HUES6 (cell line): ENCODE results near the gene PCNX2.

ENCODE experiments used
- H3K27ac ChIP-seq: 2 replicates; pipeline ENCODE4 v1.7.0; 2013; ENCODE audit warnings: low read depth, mild to moderate bottlenecking, low read length, inconsistent platforms
- H3K27me3 ChIP-seq: 2 replicates; pipeline ENCODE4 v1.6.1; 2013; ENCODE audit warnings: low read length; ENCODE audit not compliant: control insufficient read depth, insufficient read depth
- H3K36me3 ChIP-seq: 2 replicates; pipeline ENCODE4 v1.6.1; 2013; ENCODE audit warnings: low read length; ENCODE audit not compliant: control insufficient read depth, insufficient read depth
- H3K4me1 ChIP-seq: 2 replicates; pipeline ENCODE4 v1.6.1; 2013; ENCODE audit warnings: low read length; ENCODE audit not compliant: control insufficient read depth, insufficient read depth
- H3K4me3 ChIP-seq: 2 replicates; pipeline ENCODE4 v1.5.1; 2013; ENCODE audit warnings: low read depth, low read length
- H3K9ac ChIP-seq: one replicate; pipeline ENCODE4 v1.6.1; 2013; ENCODE audit warnings: mild to moderate bottlenecking, low read length
- H3K9me3 ChIP-seq: 2 replicates; pipeline ENCODE4 v1.6.1; 2013; ENCODE audit warnings: low read depth, low read length; ENCODE audit not compliant: control insufficient read depth, insufficient read depth

Gene PCNX2

DNA sequence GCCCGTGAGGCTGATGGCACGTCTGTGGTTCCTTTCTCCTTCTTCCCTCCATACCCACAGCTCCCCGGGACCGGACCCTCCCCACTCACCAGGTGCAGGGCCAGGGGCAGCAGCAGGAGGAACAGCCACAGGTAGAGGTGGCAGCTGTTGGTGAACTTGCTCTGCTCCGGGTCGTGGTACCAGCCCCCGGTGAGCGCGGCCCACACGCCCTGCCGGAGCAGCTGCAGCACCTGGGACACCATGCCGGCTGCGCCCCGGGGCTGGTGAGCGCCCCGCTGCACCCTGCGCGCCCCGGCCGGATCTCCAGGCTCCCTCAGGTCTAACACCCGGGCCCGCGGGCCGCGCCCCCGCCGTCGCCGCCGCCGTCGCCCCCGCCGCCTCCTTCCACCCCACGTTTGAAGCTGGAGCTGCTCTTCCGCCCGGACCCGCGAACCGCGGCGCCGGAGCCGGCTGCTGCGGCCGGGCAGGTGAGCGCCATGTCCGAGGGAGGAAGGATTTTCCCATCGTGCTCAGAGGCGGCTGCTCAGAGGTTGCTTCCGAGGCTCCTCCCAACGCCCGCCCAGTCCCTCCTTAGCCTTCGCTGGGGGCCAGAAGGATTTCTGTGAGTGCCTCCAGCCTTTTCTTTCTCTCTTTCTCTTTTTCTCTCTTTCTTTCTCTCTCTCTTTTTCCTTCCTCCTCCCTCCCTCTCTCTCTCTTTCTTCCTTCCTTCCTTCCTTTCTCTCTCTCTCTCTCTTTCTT lies at the start of gene PCNX2:
Gene PCNX2, minus strand, starts transcription at position 489 of the 738 bp plus-strand sequence. Its CDS starts 247 bp downstream, at position 242.
- Histone ChIP-seq H3K27ac (peak within 1 kb of the TSS; percentile 86; the same call in 1 of the 2 replicates), H3K9me3 (no peaks in the 10 kb centered on the region), H3K4me3 (peak within 1 kb of the TSS; percentile 95), H3K4me1 (peaks cover 54% of the 10 kb centered on the region), H3K36me3 (no peaks in the 10 kb centered on the region), H3K27me3 (no peaks in the 10 kb centered on the region), H3K9ac (peak within 1 kb of the TSS; percentile 96)

DNA sequence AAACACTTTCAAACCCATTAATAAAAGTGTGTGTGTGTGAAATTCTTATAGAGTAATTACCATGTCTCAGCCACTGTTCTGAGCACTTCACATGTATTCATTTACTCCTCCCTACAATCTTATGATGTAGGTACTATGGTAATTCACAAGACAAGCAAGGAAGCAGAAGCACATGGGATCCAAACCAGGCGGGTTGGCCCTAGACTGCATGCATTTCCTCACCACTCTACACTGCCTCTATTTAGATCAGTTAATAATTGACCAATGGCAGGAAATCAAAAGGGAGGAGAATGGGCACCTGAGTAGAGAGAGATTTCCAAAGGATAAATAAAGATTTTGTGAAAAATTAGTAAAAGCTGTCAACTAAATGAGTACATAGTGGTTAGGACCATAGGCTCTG lies 47.7 kb upstream of the PCNX2 start:
- no peak overlapping the region for H3K9ac ChIP-seq
- no peaks in the 10 kb centered on the region for H3K27me3 ChIP-seq
- H3K9me3 ChIP-seq = no peaks in the 10 kb centered on the region
- H3K4me3 ChIP-seq = no peak overlapping the region
- H3K36me3 ChIP-seq = no peaks in the 10 kb centered on the region
- no peak overlapping the region for H3K27ac ChIP-seq
- H3K4me1 ChIP-seq = peaks cover 18% of the 10 kb centered on the region

DNA sequence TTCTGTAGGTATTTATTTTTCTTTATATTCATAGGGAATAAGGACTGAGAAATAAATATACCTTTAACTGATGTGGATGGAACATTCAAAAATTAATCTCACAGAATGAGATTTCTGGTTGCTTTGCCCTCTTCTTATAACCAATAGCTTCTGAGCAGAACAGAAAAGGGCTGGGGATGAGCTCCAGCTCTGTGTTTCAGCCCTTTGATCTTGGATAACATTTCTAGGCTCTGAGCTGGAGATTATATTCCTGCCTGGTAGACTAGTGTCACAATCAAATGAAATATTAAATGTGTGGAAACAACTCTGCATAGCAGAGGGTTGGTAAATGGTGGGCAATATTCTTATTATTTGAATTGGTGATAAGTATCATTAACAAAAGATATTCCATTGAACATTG lies 46.6 kb upstream of the PCNX2 start:
- Histone ChIP-seq H3K27me3 (no peaks in the 10 kb centered on the region), H3K4me3 (no peak overlapping the region), H3K9me3 (no peaks in the 10 kb centered on the region), H3K4me1 (peaks cover 18% of the 10 kb centered on the region), H3K9ac (no peak overlapping the region), H3K27ac (no peak overlapping the region), H3K36me3 (no peaks in the 10 kb centered on the region)

DNA sequence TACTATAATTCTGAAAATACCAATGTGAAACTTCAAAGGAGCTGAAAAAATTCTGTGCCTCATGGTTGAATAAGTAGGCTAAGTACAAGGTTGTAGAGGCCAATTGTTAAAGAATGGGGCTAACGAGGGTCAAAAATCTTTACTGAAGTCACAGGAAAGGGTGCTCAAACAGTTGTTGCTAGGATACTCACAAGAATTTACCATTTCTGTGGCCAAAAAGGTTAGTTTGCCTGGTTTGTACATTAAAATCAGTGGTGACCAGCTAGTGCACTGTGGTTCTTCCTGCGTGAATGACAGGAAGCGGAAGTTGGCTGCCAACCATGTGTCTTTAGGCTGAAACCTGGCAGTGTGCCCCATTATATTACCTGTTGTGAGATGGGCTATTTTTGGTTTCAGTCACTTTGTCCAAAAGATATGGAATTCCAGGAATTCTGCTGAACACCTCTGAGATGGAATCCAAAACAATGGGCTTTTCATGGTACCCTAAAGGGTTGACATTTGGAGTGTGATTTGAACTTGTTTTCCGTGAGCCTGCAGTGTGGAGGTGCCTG lies 45.5 kb upstream of the PCNX2 start:
- no peaks in the 10 kb centered on the region for H3K9me3 ChIP-seq
- no peak overlapping the region for H3K4me3 ChIP-seq
- peaks cover 18% of the 10 kb centered on the region for H3K4me1 ChIP-seq
- no peak overlapping the region for H3K27ac ChIP-seq
- H3K27me3 ChIP-seq = no peaks in the 10 kb centered on the region
- no peak overlapping the region for H3K9ac ChIP-seq
- no peaks in the 10 kb centered on the region for H3K36me3 ChIP-seq

DNA sequence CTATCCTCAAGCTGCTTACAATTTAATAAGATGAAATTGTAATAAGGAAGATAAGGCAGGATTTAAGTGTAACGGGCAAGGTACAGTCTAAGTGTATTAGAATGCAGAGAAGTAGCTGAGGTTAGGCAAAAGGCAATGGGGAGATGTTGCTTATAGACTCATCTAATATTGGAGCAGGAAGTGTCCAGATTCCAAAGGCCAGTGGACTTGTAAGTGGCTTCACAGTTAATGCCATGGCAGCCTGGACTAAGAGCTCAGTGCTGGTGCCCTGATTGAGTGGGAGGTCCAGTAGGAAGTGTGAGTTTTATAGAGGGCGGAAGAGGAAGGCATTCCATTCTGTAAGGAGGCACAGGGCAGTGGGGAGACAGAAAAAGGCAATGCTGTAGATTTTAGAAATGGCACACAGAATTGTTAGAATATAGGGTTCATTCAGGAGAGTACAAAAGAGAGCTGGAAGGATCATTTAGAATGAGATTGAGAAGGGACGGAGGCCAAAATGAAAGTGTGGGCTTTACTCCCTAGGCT lies 44.6 kb upstream of the PCNX2 start:
- Histone ChIP-seq H3K36me3 (no peaks in the 10 kb centered on the region), H3K4me3 (no peak overlapping the region), H3K9me3 (no peaks in the 10 kb centered on the region), H3K4me1 (peaks cover 18% of the 10 kb centered on the region), H3K27me3 (no peaks in the 10 kb centered on the region), H3K27ac (no peak overlapping the region), H3K9ac (no peak overlapping the region)

GRCh38 chr1:233338102-233338501 lies 42.6 kb upstream of the PCNX2 start:
- Histone ChIP-seq H3K4me3 (no peak overlapping the region), H3K9ac (no peak overlapping the region), H3K27me3 (no peaks in the 10 kb centered on the region)

GRCh38 chr1:233337505-233337904 lies 42.0 kb upstream of the PCNX2 start:
- no peaks in the 10 kb centered on the region for H3K9me3 ChIP-seq

More at GRCh38 chr1:233338102-233338501, 42.6 kb upstream of the PCNX2 start:
- Histone ChIP-seq H3K4me1 (peaks cover 18% of the 10 kb centered on the region), H3K9me3 (no peaks in the 10 kb centered on the region), H3K27ac (no peak overlapping the region), H3K36me3 (no peaks in the 10 kb centered on the region)

GRCh38 chr1:233336554-233337456 lies 41.3 kb upstream of the PCNX2 start:
- Histone ChIP-seq H3K27me3 (no peaks in the 10 kb centered on the region), H3K4me3 (no peak overlapping the region), H3K4me1 (peaks cover 18% of the 10 kb centered on the region), H3K9me3 (no peaks in the 10 kb centered on the region), H3K9ac (no peak overlapping the region), H3K36me3 (no peaks in the 10 kb centered on the region), H3K27ac (no peak overlapping the region)

More at GRCh38 chr1:233337505-233337904, 42.0 kb upstream of the PCNX2 start:
- Histone ChIP-seq H3K9ac (no peak overlapping the region), H3K4me1 (peaks cover 18% of the 10 kb centered on the region), H3K36me3 (no peaks in the 10 kb centered on the region), H3K4me3 (no peak overlapping the region), H3K27me3 (no peaks in the 10 kb centered on the region), H3K27ac (no peak overlapping the region)

- H3K27ac ChIP-seq = no peak overlapping the region
- no peak overlapping the region for H3K4me3 ChIP-seq
- H3K27me3 ChIP-seq = peaks cover 8% of the 10 kb centered on the region
- no peaks in the 10 kb centered on the region for H3K9me3 ChIP-seq
- H3K9ac ChIP-seq = no peak overlapping the region
- H3K36me3 ChIP-seq = no peaks in the 10 kb centered on the region
- peaks cover 14% of the 10 kb centered on the region; the same call in 1 of the 2 replicates for H3K4me1 ChIP-seq
Measured at GRCh38 chr1:233334092-233334491, 38.6 kb upstream of the PCNX2 start.

DNA sequence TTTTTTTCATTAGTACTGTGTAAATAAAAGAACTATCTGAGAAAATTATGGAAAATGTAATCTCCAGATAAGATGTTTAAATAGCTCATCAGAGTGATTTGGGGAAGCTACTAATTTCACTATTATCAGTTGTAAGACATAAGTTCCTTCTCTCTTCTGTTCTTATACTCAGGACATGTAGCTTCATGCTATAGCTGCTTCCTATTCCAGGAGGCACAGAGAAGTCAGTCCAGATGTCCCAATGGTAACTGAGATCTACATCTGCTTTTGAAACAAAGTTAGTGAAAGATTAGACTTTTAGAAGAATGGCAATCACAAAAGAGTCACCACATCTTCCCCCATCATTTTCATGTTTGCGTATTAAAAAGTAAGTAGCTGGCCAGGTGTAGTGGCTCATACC lies 37.6 kb upstream of the PCNX2 start:
- Histone ChIP-seq H3K9me3 (no peaks in the 10 kb centered on the region), H3K36me3 (no peaks in the 10 kb centered on the region), H3K27me3 (peaks cover 18% of the 10 kb centered on the region), H3K4me3 (no peak overlapping the region), H3K9ac (no peak overlapping the region), H3K4me1 (peaks cover 14% of the 10 kb centered on the region), H3K27ac (no peak overlapping the region)
